Liver (tissue), 3 donors: ENCODE measurements around the gene SYNM.

Source experiments
- CTCF ChIP-seq: fragments of 150-350 bp; IDR thresholded peaks from 2 replicates; pipeline ENCODE4 v1.5.1; 2017; ENCODE audit warnings: improper control_type of control experiment, low read depth, low read length; ENCODE audit not compliant: missing input control
- GABPA ChIP-seq, 2 donors: IDR thresholded peaks in 1 of 2; conservative IDR thresholded peaks in 1 of 2; 2 replicates each; pipeline ENCODE4 v1.6.1; 2016; ENCODE audit warnings: antibody characterized with exemption in 2 of 2, mild to moderate bottlenecking in 1 of 2, moderate library complexity in 1 of 2
- JUND ChIP-seq, 2 donors: IDR thresholded peaks; 2 replicates each; pipeline ENCODE4 v1.6.1; 2016; ENCODE audit warnings: antibody characterized with exemption in 2 of 2
- MAX ChIP-seq: IDR thresholded peaks from 2 replicates; pipeline ENCODE4 v1.6.1; 2016; ENCODE audit warnings: antibody characterized with exemption
- REST ChIP-seq: IDR thresholded peaks from 2 replicates; pipeline ENCODE4 v1.6.1; 2016; ENCODE audit warnings: antibody characterized with exemption, mild to moderate bottlenecking
- TAF1 ChIP-seq: conservative IDR thresholded peaks from 2 replicates; pipeline ENCODE4 v1.6.1; 2016; ENCODE audit warnings: antibody characterized with exemption, mild to moderate bottlenecking
- donor health status: healthy.
- donor health status: healthy.

DNA sequence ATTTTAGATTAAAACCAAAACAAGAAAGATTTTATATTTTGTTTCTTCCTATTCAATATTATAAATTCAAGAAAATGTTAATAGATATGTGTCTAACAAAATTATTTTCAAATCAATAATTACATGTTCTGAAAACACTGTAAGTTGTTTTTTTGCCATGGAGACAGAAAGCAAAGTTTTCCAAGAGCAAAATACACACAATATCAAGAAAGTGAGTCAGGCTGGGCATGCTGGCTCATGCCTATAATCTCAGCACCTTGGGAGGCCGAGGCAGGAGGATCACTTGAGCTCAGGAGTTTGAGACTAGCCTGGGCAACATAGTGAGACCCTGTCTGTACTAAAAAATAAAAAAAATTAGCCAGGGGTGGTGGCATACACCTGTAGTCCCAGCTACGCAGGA lies 72.8 kb downstream of the SYNM start:
- TF ChIP-seq CTCF, result no peak
- TF ChIP-seq MAX, result no peak
- TF ChIP-seq TAF1, result no peak
- TF ChIP-seq REST, result no peak
- TF ChIP-seq GABPA (IDR thresholded peaks at IDR 0.05 in 1 of 2, conservative IDR thresholded peaks at IDR 0.05 in 1 of 2), result no peak
- TF ChIP-seq JUND (IDR thresholded peaks at IDR 0.05), result no peak
